SK-N-DZ (cell line): ENCODE data around the gene MCOLN2. TPM values are rescaled to one million over a fixed set of nuclear protein-coding genes. Genes with fewer than 3 reads are reported as not detected.
"Not testable (repeated sequence)": the region's sequence is repeated elsewhere in the genome, so short reads cannot be mapped to it uniquely, and the experiment has no call there.

ENCODE experiments used
- DNase-seq: peaks from one replicate; pipeline ENCODE4 v3.0.0-alpha.2; 2015; ENCODE audit warnings: low spot score
- polyA plus RNA-seq, 2 experiments: library from polyadenylated mRNA; depleted of rRNA; stranded (reverse); fragments of >200 nt; gene quantifications; 2 replicates each; pipeline ENCODE4 v1.2.3, GENCODE V29; 2014

Gene MCOLN2
- polyA plus RNA-seq (2014; cell fraction: cytosol; rRNA removed), result not detected in 2 replicates
- 0.24 and 0.27 TPM in 2 replicates for polyA plus RNA-seq (2014; cell fraction: nucleus; rRNA removed)

DNA sequence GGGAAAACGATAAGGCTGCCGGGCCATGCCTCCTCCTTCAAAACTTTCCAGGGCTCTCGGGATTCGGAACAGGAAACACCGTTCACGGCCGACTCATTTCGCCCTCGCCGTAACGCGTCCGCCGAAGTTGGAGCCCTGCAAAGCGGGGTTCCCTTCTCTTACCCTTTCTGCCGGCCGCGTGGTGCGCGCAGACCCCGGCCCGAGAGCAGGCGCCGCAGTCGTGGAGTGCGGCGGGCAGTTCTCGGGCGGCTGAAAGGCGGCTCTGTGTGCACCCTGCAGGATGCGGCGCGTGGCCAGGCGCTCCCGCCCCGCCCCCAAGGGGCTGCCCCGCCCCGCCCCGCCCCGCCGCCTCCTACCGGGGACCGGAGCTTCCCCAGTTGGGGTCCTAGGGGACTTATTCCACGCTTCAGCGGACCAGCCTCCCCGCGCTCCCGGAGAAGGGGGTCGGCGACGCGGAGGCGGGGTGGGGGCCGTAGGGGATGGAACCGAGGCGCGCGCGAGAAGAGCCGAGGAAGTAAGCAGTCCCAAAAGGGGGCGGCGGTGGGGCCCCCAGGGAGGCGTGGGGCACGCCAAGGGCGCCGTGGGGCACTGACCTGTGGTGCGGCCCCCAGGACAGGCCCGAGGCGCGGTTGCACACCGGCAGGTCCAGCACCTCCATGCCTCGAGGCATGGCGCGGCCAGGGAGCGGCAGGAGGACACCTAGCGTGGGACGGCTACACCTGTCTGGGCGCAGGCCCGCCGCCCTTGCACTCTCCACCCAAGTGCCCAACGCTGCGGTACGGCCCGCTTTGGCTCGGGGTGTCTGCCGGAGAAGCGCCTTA is at the start of gene MCOLN2:
Gene MCOLN2, minus strand, starts transcription at position 268 of the 821 bp plus-strand sequence. Its CDS starts 241 bp downstream, at position 27.
- DNase-seq, result peak; percentile 24

DNA sequence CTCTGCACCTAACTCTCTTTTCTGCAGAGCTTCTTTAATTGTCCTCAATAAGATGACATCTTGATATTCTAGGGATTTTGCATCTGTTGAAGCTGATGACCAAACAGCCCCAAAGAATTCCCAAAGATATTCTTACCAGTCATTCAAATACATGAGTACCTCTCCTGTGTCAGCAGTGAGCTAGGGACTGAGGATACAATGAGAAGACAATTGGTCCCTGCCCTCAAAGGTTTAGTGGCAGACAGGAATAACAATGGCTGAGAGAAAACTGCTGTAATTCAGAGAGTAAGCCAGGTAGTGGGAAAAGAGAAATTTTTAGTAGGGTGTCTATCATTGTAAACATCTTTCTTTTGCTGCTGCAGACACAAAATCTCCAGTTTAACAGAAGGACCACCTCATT is 45.5 kb upstream of the MCOLN2 start:
- no peak for DNase-seq

DNA sequence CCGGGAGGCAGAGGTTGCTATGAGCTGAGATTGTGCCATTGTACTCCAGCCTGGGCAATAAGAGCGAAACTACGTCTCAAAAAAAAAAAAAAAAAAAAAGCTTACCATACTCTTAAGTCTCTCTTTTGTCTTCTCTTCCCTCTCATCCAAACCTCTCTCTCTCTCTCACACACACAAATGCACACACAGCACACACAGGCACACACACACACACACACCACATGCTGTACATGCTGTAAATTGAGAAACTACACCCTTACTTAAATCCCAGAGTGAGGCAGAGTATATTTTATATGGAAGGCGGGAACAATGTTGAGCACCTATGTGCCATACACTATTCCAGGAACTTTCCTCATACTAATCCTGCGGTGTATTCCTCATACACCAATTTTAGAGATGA is 44.9 kb upstream of the MCOLN2 start:
- DNase-seq, result no peak

DNA sequence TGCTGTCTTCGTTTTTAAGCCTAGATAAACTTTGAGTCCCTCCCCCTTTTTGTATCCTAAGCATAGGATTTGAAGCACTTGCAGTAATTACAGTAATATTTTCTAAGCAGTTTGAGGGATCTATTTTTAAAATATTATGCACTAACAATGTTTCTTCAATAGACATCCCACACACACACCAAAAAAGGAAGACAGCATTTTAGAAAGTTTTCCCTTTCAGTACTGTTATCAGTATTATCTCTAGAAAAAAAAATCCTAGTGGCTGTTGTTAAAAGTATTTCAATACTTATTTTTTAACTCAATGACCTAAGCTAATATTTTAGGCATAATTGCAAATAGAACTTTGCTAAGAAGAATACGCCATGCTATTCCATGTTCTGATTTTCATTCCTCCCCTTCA is 36.3 kb upstream of the MCOLN2 start:
- DNase-seq, result no peak

DNA sequence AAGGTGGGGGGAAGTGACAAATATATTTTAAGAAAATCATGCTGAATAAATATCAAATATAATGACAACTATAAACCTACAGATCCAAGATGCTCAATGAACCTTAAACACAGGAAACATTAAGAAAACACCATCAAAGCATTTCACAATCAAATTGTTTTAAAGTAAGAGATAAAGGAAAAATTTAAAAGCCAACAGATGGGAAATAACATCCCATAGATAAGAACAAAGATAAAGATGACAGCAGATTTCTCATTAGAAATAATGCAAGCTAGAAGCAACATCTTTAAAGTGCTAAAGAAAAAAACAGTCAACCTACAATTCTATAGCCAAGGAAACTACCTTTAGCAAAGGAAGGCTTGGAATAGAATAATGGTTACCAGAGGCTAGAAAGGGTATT is 33.6 kb upstream of the MCOLN2 start:
- DNase-seq, result no peak

DNA sequence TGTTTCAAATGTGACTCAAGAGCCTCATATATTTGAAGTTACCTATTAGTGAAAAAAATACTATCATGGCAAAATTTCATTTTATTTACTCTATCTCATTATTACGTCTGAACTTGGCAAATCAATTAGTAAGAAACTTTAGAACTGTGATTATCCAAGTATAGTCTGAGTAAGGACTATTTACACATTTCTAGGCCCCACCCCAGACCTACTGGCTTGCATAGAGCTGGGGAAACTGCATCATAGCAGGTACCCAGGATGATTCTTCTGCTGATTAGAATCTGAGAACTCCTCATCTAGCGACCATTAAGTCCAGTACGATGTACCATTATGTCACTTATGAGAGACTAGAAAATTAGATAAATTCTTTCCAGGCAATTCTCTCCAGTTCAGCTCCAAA is 31.2 kb upstream of the MCOLN2 start:
- no peak for DNase-seq

DNA sequence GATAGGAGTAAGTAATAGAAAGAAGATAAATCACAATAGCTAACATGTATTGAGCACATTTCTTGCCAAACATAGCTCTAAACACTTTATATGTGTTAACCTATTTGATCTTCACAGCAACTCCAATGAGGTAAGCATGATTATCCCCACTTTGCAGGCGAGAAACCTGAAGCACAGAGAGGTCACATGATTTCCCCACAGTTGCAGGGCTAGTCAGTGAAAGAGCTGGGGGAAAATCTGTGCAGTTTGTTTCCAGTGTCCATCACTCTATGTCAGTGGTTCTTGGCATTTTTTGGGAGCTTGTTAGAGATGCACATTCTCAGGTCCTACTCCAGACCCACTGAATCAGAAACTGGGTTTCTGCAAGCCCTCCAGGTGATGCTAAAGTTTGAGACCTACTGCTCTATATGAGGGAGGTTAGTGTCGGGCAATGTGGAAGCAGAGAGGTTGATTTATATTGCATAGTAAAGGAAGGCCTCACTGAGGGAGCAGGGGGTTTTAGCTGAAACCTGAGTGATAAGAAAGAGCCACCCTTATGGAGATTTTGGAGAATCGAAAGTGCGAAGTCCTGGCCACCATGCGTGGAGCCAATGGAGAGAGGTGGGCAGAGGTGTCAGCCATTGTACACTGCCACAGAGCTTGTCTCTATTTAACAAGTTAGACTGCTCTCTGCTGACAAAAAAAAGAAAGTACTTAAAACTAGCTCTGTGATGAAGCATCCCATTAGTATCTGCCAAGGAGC is 30.5 kb upstream of the MCOLN2 start:
- DNase-seq, result no peak

DNA sequence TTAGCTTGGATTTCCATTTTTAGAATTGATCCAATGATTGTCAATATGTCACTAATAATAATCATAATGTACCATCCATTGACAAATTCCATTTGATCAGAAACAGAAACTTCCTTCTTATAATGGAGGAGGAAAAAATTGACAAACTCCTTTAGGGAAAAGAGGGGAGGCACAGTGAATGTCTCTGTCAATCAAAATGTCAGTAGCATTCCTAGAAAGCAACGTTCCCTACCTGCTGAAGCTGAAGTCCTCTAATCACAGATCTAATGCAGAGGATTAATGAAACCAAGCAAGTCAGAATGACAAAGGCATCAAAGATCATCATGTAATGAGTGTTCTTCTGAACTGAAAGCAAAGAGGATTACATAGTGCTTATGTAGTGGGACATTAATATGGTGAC is 29.0 kb upstream of the MCOLN2 start:
- DNase-seq, result no peak

DNA sequence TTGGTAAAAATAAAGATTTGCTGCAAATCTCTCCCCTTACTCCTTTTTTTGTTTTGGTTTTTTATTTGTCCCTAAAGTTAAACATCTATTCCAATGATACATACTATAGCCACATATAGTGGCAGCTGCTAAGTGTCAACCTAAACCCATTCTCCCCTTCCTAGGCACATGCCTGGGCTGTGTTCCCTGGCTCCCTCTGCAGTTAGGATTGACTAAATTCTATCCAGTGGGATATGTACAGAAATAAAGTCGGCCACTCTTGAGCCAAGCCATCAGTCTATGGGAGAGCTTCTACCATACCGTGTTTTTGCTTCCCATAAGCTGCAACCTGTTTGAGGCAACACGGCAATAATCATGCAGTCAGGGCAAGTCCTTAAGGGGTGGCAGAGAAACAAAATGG is 27.8 kb upstream of the MCOLN2 start:
- no peak for DNase-seq

DNA sequence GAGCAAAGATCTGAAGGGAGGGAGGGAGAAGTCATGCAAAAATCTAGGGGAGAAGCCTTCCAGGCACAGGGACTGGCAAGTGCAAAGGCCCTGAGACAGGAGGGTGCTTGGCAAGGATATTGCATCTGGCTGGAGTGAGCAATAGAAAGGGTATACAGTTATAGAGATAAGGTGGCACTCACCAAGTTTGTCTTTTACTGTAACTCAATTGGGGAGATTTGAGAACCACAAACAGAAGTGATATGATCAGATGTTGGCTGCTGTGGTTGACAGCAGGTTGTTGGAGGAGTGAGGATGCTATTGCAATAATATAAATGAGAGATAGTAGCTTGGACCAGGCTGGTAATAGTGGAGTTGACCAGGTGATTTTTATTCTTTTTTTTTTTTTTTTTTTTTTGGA is 25.8 kb upstream of the MCOLN2 start:
- no peak for DNase-seq

DNA sequence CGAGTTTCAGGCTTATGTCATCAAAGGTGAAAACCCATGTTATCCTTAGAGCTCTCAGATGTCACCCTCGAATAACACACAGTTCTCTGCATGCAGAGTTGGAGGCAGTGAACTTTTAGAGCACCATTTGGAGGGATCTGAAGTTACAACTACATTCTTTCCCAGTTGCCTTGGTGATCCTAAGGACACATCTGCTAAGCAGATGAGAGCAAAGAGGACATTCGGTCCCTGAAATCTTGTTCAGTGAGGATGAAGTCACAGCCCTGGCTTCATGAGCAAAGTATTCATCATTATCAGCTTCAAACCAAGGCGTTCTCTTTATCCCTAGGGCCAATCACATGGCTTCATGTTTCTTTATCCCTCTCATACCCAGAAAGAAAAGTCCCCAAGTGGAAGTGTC is 23.1 kb upstream of the MCOLN2 start:
- DNase-seq, result no peak

DNA sequence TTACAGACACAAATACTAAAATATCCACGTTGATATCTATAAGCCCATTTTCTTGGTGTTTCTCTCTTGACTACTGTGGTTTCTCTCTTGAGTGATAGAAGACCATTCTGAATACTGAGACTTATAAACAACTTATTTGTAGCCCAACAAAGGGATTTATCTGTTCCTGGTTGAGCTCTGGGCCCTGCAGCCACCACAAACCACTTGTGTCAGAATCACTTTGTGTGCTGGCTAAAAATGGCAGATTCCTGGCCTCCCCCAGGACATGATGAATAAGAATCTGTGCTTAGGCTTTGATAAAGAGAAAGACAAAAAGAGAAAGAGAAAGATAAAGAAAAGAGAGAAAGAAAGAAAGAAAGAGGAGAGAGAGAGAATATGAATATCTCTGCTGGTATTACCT is 18.9 kb upstream of the MCOLN2 start:
- no peak for DNase-seq

DNA sequence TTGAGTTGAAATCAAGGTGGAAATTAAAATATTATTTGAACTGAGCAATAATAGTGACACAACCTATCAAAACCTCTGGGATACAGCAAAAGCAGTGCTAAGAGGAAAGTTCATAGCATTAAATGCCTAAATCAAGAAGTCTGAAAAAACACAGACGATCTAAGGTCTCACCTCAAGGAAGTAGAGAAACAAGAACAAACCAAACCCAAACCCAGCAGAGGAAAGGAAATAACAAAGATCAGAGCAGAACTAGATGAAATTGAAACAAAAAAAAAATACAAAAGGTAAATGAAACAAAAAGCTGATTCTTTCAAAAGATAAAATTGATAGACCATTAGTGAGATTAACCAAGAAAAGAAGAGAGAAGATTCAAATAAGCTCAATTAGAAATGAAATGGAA is 8.7 kb upstream of the MCOLN2 start:
- DNase-seq, result not testable (repeated sequence)

DNA sequence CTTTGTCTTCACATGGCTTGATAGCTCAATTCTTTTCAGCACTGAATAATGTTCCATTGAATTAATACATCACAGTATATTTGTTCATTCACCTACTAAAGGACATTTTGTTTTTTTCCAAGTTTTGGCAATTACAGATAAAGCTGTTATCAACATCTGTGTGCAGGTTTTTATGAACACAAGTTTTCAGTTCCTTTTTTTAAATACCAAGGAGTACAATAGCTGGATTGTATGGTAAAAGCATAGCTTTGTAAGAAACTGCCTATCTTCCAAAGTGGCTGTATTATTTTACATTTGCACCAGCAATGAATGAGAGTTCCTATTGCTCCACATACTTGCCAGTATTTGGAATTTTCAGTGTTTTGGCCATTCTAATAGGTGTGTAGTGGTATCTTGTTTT is 4.8 kb upstream of the MCOLN2 start:
- DNase-seq, result no peak

DNA sequence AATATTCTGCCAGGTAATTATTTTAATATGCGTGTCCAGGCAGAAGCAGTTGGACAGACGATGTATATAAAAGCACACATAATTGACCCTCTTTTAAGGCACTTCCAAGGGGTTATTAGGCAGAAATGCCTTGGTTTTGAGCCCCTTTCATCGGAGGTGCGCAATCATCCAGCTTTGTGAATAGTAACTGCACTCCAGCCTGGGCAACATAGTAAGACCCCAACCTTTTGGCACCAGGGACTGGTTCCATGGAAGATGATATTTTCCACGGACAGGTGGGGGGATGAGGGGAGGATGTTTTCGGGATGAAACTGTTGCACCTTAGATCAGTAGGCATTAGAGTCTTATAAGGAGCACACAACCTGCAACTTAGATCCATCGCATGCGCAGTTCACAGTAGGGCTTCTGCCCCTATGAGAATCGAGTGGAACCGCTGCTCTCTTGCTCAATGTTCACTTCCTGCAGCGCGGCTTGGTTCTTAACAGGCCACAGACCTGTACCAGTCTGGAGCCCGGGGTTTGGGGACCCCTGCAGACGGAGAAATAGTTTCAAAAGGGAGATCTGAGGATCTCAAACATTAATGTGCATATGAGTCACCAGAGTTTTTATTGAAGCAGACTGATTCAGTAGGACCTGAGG is 1.8 kb upstream of the MCOLN2 start:
- DNase-seq, result no peak

DNA sequence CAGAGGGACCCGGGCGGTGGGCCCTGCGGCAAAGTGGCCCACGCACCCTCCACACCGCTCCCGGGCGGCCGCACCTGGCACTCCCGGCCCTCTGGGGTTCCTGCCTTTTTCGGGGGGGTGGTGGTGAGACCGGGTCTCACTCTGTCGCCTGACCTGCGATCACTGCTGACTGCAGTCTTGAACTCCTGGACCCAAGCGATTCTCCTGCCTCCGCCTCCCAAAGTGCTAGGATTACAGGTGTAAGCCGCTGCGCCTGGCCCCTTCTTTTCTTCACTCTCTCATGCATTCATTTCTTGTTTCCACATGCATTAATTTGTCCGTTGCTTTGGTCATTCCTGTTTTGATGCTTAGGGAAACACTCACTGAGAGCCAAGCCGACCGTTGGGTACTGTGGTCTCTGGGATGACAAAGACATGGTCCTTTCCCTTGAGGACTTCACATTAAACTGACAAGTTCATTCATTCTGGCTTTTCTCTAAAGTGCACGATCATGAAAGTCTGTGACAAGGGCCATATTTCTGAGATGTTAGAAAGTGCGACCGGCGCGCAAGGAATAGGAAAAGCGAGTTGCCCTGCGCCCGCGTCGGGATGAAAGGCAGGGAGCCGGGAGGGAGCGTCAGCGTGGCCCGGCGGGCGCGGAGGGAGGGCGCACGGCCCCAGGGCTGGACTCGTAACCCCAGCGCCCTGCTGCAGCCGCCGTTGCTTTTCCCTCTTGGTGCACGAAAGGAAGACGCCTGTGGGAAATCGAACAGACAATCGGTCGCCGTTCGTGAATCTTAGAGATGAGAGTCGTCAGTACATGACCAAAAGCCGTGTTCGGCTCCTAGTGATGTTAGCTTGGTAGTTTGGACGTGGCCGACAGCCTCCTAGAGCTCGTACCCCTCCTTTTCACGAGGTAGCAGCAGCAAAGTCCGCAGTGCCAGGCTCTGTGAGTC is 1.0 kb upstream of the MCOLN2 start:
- no peak for DNase-seq

DNA sequence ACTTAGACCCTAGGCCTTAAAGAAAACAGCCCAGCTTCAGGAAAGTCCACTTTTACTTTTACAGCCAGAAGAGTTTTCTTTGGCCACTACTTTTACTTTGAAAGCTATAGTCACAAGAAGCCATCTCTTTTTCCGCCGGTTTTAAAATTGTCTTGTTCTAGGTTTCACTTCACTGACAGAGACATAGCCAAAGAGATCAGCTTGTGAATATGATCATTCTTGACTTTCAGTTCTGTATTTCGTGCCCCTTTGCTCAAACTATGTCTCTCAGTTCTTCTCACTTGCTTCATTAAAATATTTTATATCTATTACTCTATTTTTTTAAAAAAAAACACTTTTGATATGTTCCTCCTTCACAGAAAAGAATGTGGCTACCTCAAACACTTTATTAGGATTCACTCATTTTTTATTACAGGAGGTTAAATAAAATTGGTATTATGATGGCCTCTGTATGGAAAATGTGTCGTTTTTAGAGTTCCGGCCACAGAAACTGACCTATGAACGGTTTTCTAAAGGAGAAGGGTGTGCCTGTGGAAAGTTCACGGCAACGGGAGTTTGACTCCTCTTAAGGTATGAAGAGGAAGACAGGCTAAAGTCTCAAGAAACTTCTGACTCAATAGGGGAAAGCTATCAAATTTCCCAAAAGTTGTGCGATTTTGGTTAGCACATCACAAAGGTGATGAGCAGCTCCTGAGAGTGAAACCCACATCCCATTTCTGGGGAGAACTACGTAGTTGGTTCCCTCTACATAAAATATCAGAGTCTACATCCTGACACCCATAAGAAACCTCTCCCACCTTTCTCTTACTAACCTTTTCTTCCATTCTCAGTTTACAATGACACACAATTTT is 1.2 kb downstream of the MCOLN2 start:
- DNase-seq, result no peak

DNA sequence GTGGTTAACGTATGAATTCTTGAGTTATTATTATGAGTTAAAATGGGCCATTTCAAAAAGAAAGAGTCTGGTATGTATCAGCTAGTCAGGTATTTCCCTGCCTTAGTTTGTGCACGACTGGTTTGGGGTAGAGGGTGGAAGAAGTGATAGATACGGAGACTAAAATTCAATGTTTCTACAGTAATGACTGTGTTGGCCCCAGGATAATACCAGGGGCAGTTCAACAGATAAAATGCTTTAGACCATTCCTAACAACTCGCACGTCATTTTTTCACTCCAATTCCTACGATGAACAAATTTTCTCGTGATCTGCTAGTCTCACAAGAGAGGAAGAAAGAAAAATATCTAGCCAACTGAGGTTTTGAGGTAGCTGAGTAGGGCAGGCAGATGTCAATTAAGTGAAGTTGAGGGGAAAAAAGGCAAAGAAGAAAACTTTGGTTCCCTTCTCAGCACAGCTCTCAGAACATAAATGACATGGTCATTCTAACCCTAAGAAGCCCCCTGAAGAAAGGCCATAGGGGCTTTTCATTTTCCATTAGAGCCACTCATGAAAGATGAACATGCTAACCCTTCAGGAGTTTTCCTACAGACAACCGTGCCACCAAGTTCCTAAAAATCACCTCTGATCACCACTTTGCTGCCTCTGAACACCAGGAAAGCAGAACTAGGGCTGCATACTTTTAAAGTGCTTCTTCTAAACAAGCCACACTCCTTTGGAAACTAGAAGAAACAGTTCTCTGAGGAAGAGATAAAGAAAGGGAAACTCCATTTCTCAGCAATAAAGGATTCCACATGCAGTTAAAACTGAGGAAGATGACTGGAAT is 5.6 kb downstream of the MCOLN2 start:
- DNase-seq, result no peak

DNA sequence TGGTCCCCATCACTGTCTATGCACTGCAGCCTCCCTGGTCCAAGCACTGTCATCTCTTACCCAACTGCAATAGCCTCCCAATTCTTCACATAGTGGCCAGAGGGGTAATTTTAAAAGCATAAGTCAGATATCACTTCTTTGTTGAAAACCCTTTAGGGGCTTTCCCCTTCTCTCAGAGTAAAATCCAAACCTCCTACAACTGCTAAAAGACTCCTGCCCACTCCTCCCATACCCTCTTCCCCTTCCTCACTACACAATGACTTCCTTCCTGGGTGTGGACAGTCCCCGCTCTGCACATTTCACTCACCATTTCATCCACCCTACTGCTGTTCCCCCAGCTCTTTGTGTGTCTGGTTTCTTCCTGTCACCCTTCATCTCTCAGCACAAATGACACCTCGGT is 8.3 kb downstream of the MCOLN2 start:
- DNase-seq, result no peak
